ENCODE data around the gene GCNT2.

GRCh38 chr6:10591422-10592160 lies 70.4 kb downstream of the GCNT2 start:
- TF ChIP-seq, protein P1, sequence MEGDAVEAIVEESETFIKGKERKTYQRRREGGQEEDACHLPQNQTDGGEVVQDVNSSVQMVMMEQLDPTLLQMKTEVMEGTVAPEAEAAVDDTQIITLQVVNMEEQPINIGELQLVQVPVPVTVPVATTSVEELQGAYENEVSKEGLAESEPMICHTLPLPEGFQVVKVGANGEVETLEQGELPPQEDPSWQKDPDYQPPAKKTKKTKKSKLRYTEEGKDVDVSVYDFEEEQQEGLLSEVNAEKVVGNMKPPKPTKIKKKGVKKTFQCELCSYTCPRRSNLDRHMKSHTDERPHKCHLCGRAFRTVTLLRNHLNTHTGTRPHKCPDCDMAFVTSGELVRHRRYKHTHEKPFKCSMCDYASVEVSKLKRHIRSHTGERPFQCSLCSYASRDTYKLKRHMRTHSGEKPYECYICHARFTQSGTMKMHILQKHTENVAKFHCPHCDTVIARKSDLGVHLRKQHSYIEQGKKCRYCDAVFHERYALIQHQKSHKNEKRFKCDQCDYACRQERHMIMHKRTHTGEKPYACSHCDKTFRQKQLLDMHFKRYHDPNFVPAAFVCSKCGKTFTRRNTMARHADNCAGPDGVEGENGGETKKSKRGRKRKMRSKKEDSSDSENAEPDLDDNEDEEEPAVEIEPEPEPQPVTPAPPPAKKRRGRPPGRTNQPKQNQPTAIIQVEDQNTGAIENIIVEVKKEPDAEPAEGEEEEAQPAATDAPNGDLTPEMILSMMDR (IDR thresholded peaks at IDR 0.05), result no peak
- no peak for TF ChIP-seq POLR2A (IDR thresholded peaks at IDR 0.05)
